Hippocampal formation (tissue), 2 donors: ENCODE measurements around the gene PLEKHA6.

ENCODE experiments used
- DNase-seq, 2 donors: peaks; one replicate each; lab custom pipeline; 2025; lab: John Stamatoyannopoulos, UW

The PLEKHA6 gene

GRCh38 chr1:204286831-204287421 lies 72.8 kb downstream of the PLEKHA6 start:
- peak; percentile 39 to 48 for DNase-seq

- DNase-seq = no peak
Observed at GRCh38 chr1:204286315-204286714, 73.4 kb downstream of the PLEKHA6 start.

GRCh38 chr1:204285436-204286305 lies 74.1 kb downstream of the PLEKHA6 start:
- DNase-seq = no peak

GRCh38 chr1:204284929-204285328 lies 74.8 kb downstream of the PLEKHA6 start:
- no peak for DNase-seq

- DNase-seq = no peak
Observed at GRCh38 chr1:204283711-204284651, 75.7 kb downstream of the PLEKHA6 start.

GRCh38 chr1:204282761-204283221 lies 76.9 kb downstream of the PLEKHA6 start:
- DNase-seq = peak in 1 of 2 donors; percentile 14

GRCh38 chr1:204280099-204280961 lies 79.4 kb downstream of the PLEKHA6 start:
- DNase-seq = no peak

- no peak for DNase-seq
Observed at GRCh38 chr1:204278958-204279357, 80.8 kb downstream of the PLEKHA6 start.

GRCh38 chr1:204278251-204278650 lies 81.5 kb downstream of the PLEKHA6 start:
- DNase-seq = no peak

GRCh38 chr1:204277563-204278219 lies 82.0 kb downstream of the PLEKHA6 start:
- no peak for DNase-seq

GRCh38 chr1:204275695-204276370 lies 83.9 kb downstream of the PLEKHA6 start:
- DNase-seq = no peak

- no peak for DNase-seq
Observed at GRCh38 chr1:204274446-204274845, 85.3 kb downstream of the PLEKHA6 start.

GRCh38 chr1:204272505-204272904 lies 87.2 kb downstream of the PLEKHA6 start:
- DNase-seq = no peak

GRCh38 chr1:204271970-204272369 lies 87.8 kb downstream of the PLEKHA6 start:
- no peak for DNase-seq

GRCh38 chr1:204268101-204268500 lies 91.6 kb downstream of the PLEKHA6 start:
- no peak for DNase-seq

GRCh38 chr1:204267191-204267601 lies 92.5 kb downstream of the PLEKHA6 start:
- DNase-seq = peak; percentile 71

- no peak for DNase-seq
Observed at GRCh38 chr1:204266504-204267034, 93.2 kb downstream of the PLEKHA6 start.

GRCh38 chr1:204265665-204266064 lies 94.1 kb downstream of the PLEKHA6 start:
- no peak for DNase-seq

GRCh38 chr1:204264805-204265204 lies 94.9 kb downstream of the PLEKHA6 start:
- DNase-seq = no peak
